Spleen (tissue), 7 donors: ENCODE results near the gene TRPC4AP.

ENCODE experiments used
- CTCF ChIP-seq, 11 experiments: fragments of 200-600 bp in 7 of 11; fragments of 450-650 bp in 4 of 11; sonication (generic) in 4 of 11; IDR thresholded peaks in 8 of 11; conservative IDR thresholded peaks in 3 of 11; 1 replicate in 7 of 11; 2 replicates in 4 of 11; pipeline versions ENCODE4 v1.4.0 to v1.8.0; 2016 to 2021; ENCODE audit warnings: antibody characterized with exemption in 11 of 11, inconsistent platforms in 4 of 11, mild to moderate bottlenecking in 1 of 11
- POLR2AphosphoS5 ChIP-seq, 3 donors: sonication (generic); formaldehyde crosslinking; IDR thresholded peaks; one replicate each; pipeline ENCODE4 v1.5.1; 2017; ENCODE audit warnings: antibody characterized with exemption in 3 of 3
- donor health status: DM: no; HTN: no; CAD: no; lungs with moderate emphysema.
- donor health status: DM: no; HTN: no; CAD: no.
- donor health status: DM: no; HTN: no; CAD: no.

DNA sequence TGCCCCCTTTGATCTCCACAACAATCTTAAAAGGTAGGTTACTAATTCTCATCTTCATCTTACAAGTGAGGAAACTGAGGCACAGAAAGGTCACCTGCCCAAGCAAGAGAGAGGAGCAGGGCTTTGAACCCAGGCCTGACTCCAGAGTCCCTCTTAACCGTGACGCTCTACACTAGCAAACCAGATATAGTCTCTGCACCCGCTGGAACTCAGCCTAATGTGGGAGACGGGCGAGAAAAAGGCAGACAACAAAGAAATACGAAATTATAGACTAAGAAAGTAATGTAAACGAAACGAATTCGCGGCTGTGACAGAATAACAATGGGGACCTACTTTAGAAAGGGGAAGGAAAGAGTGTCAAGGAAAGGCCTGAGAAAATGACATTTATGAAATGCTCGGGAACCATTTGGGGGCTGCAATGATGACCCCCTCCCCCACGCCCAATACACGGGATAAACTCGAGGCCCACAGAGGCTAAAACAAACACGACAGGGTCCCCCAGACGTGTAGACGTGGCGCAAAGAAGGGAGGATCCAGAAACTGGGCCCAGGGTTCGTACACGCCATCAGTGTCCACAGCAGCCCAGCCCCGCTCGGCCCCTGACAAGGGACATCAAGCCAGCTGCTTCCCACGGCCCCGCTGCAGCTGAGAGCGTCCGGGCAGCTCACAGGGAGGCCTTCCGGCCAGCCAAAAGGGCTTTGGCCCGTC lies 637 bp downstream of the TRPC4AP start:
- TF ChIP-seq POLR2AphosphoS5 (IDR thresholded peaks at IDR 0.05) = no peak
- TF ChIP-seq CTCF (IDR thresholded peaks at IDR 0.05 in 8 of 11, conservative IDR thresholded peaks at IDR 0.05 in 3 of 11) = no peak
